T-helper 1 cell (primary cell): ENCODE measurements around the gene SCFD1.
A peak's percentile ranks its signal among the peaks of the same experiment; 100 is the strongest.
"Not testable (repeated sequence)": the region's sequence is repeated elsewhere in the genome, so short reads cannot be mapped to it uniquely, and the experiment has no call there.

ENCODE experiments used
- DNase-seq, 5 donors: peaks; one replicate each; pipeline ENCODE4 v3.0.0-alpha.2; 2012 to 2020

SCFD1 gene

DNA sequence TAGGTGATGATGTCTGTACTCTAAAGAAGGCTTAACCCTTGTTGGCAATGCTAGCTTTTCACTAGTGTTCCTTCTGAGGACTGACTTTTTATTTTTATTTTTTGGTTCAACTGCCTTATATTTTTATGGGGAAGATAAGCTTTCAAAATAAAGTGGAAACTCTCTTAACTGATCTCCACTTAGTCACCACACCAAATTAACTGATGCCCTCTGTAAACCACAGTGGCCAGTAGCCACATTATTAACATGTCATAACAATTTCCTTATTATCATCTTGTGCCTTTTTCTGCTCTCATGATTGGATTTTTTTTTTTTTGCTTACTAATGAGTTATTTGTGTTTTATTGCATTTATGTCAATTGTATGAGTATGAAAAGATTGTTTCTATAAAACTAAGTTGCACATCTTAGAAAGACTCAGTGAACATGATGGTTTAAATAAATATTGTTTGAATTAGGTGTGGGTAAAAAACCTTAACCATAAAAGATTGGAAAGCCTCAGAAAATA is 56.9 kb downstream of the SCFD1 start:
- DNase-seq = no peak

DNA sequence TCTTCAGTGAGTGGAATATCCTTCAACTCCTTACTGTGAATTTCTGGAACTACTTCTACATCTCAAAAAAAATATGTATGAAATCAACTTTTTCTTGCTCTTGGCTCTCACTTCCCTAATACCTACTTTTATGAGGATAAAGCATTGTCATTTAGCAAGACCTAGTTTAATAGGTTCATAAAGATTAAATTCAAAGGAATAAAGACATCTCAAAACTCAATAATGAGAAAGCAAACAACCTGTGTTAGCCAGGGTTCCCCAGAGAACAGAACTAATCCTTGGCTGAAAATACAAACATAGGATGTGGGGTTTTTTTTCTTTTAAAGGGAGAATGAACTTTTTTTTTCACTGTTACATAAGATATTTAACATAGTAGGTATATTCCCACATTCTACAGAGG is 57.9 kb downstream of the SCFD1 start:
- DNase-seq = no peak

DNA sequence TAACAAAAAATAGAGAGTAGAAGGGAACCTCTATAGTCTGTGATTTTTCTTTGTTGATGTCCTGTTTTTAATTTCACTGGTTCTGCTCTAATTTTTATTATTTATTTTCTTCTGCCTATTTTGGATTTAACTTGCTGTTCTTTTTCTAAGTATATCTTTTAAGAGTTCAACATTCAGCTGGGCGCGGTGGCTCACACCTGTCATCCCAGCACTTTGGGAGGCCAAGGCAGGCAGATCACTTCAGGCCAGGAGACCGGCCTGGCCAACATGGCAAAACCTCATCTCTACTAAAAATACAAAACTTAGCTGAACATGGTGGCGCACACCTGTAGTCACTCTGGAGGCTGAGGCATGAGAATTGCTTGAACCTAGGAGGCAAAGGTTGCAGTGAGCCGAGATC is 58.7 kb downstream of the SCFD1 start:
- not testable (repeated sequence) for DNase-seq

DNA sequence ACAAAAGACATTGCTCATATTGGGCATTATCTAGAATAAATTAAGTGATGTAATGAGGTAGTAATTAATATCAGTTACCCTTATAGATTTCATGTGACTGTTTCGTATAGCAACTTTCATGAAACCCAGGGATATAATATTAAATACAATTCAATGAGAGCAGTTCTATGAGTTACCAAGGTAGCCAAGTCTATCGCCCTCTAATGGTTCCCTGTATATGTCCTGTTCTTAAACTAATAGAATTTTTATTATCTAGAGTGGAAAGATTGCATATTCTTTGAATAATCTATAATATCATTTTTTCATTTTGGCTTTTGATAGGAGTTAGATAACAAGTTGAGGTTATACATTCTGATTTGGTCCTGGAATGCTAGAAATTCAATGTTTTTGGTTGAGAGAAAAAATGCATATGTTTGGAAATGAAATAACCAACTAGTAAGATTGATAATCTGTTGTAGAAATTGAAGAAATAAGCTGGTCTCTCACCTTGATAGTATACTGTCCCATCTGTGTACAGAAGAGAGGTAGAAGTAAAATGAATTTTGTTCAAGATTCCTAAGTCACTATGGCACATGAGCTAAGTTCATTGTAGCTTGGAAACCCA is 59.7 kb downstream of the SCFD1 start:
- no peak for DNase-seq

DNA sequence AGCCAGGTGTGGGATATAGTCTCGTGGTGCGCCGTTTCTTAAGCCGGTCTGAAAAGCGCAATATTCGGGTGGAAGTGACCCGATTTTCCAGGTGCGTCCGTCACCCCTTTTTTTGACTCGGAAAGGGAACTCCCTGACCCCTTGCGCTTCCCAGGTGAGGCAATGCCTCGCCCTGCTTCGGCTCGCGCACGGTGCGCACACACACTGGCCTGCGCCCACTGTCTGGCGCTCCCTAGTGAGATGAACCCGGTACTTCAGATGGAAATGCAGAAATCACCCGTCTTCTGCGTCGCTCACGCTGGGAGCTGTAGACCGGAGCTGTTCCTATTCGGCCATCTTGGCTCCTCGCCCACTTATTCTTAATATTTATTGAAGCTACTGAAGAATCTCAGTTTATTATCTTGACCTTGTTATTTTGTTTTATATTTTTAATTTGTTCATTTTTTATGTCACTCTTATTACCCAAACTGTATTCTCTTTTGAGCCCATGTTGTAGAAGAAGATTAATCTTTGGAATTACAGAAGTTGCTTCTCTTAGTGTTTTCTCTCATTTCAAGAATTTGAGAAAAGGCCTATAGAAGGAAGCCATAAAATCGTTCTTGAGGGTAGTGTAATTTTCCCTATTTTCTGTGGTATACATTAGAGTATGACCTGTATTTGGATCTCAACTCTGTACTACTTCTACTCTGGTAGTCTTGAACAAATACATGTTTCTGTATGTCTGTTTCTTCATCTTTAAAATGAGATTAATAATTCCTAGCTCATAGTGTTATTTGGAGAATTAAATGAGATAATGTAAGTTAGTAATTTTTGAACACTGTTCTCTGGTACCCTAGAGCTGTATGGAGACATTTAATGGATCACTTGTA is 68.6 kb downstream of the SCFD1 start:
- DNase-seq = peak in 2 of 5 donors; percentile 13 to 21

DNA sequence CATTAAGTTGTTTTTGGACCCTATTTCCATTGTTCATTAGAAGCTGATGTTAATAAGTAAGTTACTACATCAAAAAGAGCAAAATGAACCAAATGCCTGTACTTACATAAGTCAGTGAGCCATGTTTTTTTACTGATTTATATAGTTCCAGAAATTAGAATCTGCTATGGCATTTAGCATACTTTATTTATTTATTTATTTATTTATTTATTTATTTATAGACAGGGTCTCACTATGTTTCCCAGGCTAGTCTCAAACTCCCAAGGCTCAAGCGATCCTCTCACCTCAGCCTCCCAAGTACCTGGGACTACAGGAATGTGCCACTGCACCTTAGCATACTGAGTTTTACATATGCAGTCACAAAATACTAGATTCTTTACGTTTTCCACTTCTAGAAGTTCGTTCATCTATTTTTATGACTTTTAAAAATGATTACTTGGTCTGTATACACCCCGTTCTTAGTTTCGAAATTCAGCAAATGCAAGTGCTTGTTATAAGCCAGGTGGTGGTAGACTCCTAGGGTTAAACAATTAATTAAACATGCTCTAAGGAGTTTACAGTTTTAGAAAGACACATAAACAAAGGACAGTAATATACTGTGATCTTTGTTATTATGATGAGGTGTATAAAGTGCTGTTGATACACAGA is 69.8 kb downstream of the SCFD1 start:
- no peak for DNase-seq

DNA sequence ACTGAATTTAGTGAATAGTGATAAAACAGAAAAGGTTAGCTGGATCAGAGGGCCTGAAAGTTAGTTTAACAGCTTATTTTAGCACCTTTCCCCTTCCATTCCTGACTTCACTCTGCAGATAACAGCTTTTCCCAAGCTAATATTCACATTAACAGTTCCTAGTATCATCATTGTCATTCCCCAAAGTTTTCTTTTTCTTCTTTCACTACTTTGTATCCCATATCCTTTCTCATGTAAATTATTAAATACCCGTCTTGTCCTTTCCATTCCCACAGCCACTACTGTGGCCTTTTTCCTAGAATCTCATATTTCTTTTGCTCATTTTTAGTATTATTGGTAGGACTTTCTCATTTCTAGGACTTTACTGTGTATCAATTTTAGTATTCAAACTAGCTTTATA is 70.5 kb downstream of the SCFD1 start:
- no peak for DNase-seq

DNA sequence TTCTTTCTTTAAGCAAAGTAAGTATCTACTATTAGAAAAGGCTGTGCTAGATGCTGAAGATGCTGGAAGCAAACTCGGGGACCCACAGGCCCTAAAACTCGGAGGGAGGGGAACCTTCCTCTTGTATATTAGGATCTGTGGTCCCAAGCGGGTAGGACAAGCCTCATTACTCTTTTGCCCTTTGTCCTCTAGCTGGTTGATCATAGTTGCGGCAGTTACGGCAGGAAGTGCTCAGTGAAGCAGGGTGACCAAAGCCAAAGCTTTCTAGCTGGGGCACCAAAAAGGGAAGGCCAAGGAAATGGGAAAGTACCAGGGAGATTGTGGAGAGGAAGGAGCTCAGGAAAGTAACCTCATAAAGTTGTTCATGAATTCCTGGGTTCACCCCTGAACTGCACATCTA is 76.3 kb downstream of the SCFD1 start:
- no peak for DNase-seq

DNA sequence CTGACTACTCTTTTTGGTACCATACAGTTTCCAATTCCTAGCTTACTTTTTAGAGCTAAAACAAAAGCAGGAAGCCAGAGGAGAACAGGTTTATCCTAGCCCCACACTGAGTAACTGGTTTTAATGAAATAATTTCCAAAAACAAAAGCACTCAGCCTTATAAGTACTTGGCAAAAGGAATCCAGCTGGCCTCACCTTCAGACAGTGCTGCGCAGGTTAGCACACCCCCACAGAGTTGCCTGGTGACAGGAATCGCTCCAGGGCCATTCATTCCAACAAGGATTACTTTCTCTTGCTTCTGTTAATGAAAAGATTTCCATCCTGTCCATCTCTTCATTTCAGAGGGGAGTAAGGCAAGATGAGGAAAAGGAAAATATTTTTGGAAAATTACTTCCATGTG is 84.6 kb downstream of the SCFD1 start:
- no peak for DNase-seq

DNA sequence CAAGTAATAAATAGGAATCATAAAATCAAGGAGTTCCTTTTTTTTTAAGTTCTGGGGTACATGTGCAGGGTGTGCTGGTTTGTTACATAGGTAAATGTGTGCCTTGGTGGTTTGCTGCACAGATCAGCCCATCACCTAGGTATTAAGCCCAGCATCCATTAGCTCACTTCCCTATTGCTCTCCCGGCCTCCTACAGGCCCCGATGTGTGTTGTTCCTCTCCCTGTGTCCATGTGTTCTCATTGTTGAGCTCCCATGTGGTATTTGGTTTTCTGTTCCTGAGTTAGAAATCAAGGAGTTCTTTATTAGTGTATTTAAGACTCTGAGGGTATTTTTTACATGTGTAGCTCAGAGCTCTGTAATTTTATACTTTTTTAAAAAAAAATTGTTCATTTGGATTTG is 86.0 kb downstream of the SCFD1 start:
- no peak for DNase-seq

DNA sequence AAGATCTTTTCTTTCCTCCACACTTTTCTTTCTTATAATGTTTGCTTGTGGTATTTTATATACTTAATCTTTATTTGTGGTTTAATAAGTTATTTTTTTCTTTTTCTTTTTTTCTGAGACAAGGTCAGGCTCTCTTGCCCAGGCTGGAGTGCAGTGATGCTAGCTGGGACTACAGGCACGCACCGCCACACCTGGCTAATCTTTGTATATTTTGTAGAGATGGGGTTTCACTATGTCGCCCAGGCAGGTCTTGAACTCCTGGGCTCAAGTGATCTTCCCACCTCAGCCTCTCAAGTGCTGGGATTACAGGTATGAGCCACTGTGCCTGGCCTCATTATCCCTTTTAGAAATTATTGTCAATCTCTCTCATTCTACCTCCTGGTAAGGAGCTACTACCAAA is 87.1 kb downstream of the SCFD1 start:
- no peak for DNase-seq

DNA sequence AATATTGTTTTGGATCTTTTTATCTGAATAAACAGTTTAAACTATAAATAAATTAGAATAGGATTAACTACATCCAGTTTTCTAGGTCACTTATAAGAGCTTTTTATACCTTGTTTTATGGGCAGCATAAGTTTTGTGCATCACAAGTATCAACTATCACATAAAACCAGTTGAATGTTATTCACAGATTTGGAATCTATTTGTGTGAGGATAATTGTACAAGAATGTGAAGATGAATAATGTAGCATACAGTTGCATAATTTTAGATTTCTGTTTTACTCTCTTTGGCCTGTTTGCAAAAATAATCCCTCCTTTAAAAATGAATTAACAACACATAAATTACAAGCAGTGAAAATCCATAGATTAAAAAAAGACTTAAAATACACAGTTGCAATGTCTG is 88.8 kb downstream of the SCFD1 start:
- DNase-seq = no peak

DNA sequence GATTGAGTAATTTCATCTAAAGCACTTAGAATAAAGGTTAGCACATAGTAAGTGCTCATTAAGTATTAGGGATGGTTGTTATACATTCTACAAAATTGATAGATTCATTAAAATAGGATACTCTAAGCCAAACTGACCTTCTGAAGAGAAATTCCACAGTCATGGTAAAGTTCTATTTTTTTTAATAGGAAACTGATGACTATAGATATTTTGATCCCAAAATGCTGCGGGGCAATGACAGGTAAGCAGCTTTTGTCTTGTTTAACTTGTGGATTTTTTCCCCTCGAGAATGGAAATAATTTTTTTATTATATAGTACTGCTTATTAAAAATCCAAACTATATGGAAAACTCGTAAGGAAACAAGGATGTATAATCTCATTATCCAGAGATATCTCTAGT is 97.0 kb downstream of the SCFD1 start:
- DNase-seq = no peak

DNA sequence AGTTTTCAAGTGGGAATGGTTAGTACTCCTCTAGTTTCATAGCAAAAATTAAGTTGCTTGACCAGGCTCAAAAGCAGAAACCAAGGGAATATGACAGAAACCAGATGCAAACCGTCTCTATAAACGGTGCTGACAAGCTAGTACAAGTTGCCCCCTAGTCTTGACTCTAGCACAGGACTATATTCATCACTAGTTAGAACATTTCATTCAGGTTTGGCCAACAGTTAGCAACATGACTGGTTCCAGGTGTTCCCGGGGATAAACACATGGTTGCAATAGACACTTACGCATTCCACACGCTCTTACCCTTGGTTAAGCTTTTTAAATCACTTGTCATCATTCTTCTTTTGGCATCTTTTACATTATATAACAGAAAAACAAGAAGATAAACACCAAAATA is 103.6 kb downstream of the SCFD1 start:
- DNase-seq = no peak

DNA sequence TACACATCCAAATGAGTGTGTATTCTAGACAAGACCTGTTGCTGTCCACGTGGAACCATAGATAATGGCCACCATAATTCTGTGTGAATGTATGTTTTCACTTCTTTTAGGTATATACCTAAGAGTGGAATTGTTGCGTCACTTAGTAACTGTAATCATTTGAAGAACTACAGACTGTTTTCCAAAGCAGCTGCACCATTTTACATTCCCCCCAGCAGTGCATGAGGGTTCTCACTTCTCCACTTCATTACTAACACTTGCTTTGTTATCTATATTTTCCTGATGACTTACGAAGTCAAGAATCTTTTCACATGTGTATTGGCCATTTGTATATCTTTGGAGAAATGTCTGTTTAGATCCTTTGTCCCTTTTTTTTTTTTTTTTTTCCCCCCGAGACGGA is 106.4 kb downstream of the SCFD1 start:
- DNase-seq = no peak

DNA sequence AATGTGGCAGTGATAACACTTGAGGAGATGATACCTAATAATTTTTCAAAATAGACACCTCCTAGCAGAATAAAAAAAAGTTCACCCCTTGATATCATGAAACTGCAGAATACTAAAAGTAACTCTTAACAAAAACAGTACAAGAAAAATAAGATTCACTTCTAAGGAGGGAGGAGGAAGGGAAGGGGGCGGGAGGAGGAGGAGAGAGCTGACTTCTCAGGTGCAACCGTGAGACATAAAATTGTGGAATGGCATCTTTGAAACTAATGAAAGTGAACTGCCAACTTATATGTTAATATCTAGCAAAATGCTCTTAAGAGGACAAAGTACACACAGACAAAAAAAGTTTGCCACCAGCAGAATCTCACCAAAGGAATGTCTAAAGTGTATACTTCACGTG is 115.8 kb downstream of the SCFD1 start:
- DNase-seq = no peak

DNA sequence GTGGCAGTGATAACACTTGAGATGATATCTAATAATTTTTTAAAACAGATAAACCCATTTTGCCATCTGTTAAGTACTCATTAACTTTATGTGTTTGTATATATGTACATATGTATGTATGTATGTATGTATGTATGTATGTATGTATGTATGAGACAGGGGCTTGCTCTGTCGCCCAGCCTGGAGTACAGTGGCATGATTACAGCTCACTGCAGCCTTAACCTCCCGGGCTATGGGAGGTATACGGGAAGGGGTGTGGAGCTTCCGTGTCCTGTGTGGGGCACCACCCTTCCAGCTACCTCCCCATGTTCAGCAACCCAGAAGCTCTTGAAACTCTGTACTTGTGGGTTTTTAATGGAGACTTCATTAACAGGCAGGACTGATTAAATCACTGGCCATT is 116.9 kb downstream of the SCFD1 start:
- DNase-seq = no peak

DNA sequence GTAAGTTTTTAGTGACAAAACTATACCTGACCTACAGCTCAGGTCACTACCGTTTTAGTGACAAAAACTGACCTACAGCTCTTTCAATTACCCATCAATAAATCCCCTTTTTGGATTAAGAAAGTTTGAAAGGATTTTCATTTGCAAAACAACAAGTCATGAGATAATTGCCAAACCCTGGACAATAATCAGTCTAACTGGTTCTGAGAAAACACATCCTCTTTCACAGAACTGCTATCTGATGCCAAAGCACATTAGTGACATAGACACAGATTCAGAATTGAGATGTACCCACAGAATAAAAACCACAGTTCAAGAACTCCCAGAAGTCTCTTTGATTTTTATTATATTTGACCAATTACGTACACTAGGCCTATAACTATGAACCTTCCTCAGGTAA is 126.2 kb downstream of the SCFD1 start:
- no peak for DNase-seq

DNA sequence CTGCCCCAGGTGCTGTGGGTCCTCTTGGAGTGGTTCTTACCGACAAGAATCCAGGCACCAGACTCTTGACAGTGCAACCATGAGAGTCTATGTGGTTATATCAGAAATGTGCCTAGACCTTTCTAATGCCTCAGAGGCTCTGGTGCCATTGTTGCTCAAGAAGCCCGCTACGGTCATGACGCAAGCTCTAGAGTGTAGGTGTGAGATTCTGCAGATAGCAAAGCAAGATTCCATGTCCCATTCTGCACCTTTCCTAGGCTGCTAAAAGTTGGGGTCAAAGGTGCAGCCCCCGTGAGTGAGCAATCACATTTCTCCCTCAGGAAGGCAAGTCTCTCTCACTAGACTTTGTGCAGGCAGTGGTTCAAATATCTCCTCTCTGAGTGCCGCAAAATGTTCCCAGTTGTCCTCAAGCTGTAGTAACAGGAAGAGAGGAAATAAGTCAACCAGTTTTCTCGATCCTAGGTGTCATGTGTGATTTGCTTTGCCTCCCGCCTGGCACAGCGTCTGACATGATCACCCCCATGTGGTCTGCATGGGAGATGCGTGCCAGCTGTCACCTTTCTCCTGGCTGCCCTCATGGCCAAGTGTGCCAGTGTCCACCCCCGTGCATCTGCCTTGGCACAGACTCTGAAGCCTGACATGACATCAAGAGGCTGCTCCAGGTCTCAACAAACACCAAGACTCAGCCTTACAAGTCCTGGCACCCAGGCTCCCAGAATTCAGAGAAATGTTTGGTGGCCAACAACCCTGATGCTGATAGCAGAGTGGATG is 129.7 kb downstream of the SCFD1 start:
- DNase-seq = peak in 1 of 5 donors; percentile 2

DNA sequence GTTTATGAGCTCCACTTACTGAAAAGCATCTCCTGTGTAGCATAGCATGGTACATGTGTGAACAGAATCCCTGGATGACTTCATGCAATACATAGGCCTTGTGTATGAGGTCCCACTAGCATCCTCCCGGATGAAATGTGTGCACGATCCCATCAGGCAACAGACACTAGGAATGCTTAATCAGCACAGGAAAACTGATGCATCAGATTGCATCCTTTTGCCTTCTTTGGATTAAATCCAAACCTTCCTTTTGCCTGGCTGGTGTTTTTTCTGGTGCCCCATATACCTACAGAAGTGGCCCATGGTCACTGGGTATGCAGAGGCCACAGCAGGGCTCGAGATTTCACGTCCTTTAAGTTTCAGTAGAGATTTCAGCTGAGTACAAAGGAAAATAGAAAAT is 131.3 kb downstream of the SCFD1 start:
- DNase-seq = no peak

DNA sequence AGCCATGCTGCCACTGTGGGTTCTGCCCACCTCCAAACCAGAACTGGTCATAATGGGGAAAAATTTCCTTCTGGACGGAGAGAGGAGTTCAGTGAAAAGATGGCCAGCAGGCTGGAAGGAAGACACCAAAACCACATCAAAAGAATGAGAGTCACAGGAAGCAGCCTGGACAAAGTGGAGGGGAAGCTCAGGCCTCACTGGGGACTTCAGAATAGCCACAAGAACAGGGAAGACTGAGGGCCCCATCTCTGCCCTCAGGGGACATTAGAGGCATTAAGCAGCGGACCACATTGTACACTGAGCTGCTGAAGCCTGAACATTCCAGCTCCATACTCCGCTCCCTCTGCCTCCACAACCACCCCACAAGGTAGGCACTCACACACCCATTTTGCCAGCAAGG is 132.7 kb downstream of the SCFD1 start:
- DNase-seq = no peak

DNA sequence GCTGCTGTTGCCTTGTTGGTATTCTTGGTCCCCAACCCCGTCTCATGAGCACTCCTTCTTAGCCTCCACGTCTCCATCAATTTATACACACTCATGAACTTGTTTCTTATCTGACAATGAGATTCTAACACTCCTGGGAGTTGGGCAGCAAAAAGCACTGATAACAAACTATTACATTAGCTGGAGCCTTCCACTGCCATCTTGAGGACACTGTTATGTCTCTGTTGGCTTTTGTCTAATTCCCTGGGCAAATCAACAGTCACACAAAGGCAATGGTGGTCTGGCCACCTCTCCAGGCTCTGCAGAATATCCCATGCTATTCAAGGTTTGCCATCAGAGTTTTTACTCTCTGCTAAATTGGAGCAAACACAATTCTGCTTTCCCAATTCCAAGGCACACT is 134.5 kb downstream of the SCFD1 start:
- DNase-seq = no peak

DNA sequence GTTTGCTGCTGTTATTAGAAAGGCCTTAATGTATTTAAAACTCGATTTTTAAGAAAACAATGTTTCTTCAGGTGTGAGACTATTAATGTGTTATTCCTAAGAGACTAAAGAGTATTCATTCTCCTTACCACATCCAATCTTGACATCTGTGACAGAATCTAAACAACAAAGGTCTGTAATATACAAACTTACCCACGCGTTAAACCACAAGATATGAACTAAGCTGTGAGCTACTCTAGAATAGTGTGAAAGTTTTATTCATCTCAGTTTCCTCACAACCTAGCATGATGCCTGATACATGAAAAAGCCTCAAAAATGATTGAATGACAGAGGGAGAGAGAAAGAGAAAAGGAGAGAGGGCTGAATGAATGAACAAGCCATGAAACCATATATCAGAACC is 135.0 kb downstream of the SCFD1 start:
- DNase-seq = no peak
